ENCODE data around the gene CKB. TPM values are rescaled to one million over a fixed set of nuclear protein-coding genes. Genes with fewer than 3 reads are reported as not detected.

The CKB gene
- polyA plus RNA-seq, 3 donors, result 0.76 to 12.5 (median 2.7) TPM

DNA sequence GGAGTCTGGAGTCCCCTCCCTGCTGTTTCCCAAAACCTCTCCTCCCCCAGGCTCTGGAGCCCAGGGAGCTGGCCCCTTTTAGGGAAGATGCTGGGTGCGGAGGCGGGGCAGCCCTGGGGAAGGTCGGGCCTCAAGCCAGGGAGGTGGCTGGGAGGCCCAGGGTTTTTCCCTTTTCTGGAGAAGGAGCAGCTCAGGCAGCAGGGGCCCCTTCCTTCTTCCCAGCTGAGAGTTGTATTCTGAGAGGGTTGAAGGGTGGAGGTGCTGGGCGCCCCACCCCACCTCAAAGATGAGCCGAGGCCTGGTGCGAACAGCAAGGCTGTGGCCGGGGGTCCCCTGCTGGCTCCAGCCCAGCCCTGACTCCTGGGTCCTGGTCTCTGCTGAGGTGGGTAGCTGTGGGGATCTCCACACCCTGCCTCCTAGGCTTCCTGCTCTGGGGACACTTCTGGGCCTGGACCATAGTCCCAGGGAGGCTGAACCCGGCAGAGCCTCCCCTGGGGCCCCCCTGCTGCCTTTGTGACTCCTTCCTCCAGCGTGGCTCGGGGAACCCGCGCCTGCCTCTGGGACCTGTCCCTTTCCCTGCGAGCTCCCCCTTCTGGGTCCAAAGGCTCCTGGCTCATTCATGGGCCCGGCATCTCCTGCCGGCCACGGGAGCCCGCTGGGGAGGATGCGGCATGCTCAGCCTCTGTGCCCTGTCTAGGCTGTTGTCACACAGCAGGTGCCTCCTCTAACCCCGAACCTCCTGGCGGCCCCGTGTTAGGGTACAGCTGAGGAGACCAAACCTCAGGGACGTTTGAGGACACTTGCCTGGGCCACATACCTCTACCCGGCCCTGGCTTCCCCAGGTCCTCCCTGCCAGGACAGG lies 10.7 kb upstream of the CKB start:
- Histone ChIP-seq H4K20me1 (ENCODE audit: insufficient read depth, low read length) (peaks cover 13% of the 10 kb centered on the region), H3K9me3 (replicated peaks in 1 of 2; ENCODE audit: control insufficient read depth in 1 of 2, insufficient read depth in 1 of 2, low read length in 2 of 2) (no peaks in the 10 kb centered on the region), H3K4me2 (replicated peaks; ENCODE audit: extremely low read depth, low read length, poor library complexity, severe bottlenecking) (no peak overlapping the region), H3K36me3 (replicated peaks in 1 of 2; ENCODE audit: control insufficient read depth in 1 of 2, insufficient read depth in 2 of 2, low read length in 2 of 2) (peaks cover 8 to 30% of the 10 kb centered on the region in 2 donors), H3K27me3 (ENCODE audit: control insufficient read depth in 2 of 2, insufficient read depth in 2 of 2, low read length in 2 of 2) (no peaks in the 10 kb centered on the region), H3K79me2 (ENCODE audit: insufficient read depth, low read length) (peaks cover 20% of the 10 kb centered on the region), H3K9ac (ENCODE audit: insufficient read depth, low read length, poor library complexity, severe bottlenecking) (no peak overlapping the region), H3K4me1 (ENCODE audit: control insufficient read depth in 1 of 2, insufficient read depth in 2 of 2, low read length in 2 of 2) (peaks cover 17 to 18% of the 10 kb centered on the region in 2 donors), H3K4me3 (replicated peaks in 1 of 3; ENCODE audit: low read depth in 2 of 3, low read length in 3 of 3) (no peak overlapping the region), H2AFZ (ENCODE audit: insufficient read depth, low read depth, low read length, poor library complexity, severe bottlenecking) (no peak overlapping the region), H3K27ac (ENCODE audit: low read depth in 1 of 2, low read length in 2 of 2) (no peak overlapping the region)
- DNase-seq, result no peak
- Mint-ChIP-seq H3K27ac (no peak overlapping the region), H3K36me3 (peaks cover 5 to 23% of the 10 kb centered on the region in 2 donors), H3K27me3 (ENCODE audit: low read depth in 3 of 3) (peaks cover 0 to 5% (median 3%) of the 10 kb centered on the region in 3 donors), H3K9me3 (no peaks in the 10 kb centered on the region), H3K4me3 (no peak overlapping the region), H3K4me1 (peaks cover 18% of the 10 kb centered on the region)
- 92% methylated on average over 19 of the region's 23 CpGs for WGBS (ENCODE audit: insufficient coverage)
- intact Hi-C loops (cut with micrococcal nuclease), result no loop called here
- TF ChIP-seq, protein P1, sequence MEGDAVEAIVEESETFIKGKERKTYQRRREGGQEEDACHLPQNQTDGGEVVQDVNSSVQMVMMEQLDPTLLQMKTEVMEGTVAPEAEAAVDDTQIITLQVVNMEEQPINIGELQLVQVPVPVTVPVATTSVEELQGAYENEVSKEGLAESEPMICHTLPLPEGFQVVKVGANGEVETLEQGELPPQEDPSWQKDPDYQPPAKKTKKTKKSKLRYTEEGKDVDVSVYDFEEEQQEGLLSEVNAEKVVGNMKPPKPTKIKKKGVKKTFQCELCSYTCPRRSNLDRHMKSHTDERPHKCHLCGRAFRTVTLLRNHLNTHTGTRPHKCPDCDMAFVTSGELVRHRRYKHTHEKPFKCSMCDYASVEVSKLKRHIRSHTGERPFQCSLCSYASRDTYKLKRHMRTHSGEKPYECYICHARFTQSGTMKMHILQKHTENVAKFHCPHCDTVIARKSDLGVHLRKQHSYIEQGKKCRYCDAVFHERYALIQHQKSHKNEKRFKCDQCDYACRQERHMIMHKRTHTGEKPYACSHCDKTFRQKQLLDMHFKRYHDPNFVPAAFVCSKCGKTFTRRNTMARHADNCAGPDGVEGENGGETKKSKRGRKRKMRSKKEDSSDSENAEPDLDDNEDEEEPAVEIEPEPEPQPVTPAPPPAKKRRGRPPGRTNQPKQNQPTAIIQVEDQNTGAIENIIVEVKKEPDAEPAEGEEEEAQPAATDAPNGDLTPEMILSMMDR (IDR thresholded peaks at IDR 0.05), result no peak

DNA sequence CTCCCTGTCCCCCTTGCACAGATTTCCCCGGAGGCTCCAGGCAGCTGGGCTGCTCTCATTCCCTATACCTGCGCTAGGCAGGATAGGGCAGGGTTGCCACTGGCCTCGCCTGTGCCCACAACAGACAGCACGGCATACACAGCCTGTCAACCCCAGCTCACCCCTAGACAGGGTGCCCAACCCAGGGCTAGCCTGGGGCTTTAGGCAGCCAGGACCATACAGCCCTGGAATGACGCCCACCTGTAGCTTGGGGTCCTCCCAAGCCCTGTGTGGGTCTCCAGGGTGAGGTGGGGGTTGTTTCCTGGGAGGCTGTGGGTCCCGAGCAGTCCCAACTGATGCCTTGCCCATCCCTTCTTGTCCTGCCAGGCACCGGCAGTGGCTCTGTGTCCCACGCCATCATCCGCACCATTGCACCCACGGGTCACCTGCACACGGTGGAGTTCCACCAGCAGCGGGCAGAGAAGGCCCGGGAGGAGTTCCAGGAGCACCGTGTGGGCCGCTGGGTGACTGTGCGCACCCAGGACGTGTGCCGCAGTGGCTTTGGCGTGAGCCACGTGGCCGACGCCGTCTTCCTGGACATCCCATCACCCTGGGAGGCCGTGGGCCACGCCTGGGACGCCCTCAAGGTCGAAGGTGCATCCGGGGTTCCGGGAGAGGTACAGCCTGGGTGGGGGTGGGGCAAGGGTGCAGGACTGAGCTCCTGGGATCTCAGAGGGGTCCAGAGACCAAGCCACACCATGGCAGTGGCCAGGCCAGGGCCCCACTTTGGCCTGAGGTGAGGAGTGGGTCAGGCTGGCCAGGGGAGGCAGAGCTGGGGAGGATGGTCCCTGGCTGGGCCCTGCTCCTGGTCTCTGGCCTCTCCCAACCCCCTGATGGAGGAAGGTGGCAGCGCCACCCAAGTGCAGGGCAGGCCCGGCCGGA lies 9.8 kb upstream of the CKB start:
- intact Hi-C loops (cut with micrococcal nuclease), result no loop called here

More for the DNA sequence above, 9.8 kb upstream of the CKB start:
- TF ChIP-seq, protein P1 (IDR thresholded peaks at IDR 0.05), result no peak
- no peak for DNase-seq
- peaks cover 5 to 23% of the 10 kb centered on the region in 2 donors for H3K36me3 Mint-ChIP-seq
- Histone ChIP-seq H2AFZ (ENCODE audit: insufficient read depth, low read depth, low read length, poor library complexity, severe bottlenecking) (no peak overlapping the region), H3K27me3 (ENCODE audit: control insufficient read depth in 2 of 2, insufficient read depth in 2 of 2, low read length in 2 of 2) (no peaks in the 10 kb centered on the region), H3K9ac (ENCODE audit: insufficient read depth, low read length, poor library complexity, severe bottlenecking) (no peak overlapping the region), H3K27ac (ENCODE audit: low read depth in 1 of 2, low read length in 2 of 2) (no peak overlapping the region), H4K20me1 (ENCODE audit: insufficient read depth, low read length) (peaks cover 10% of the 10 kb centered on the region), H3K4me2 (replicated peaks; ENCODE audit: extremely low read depth, low read length, poor library complexity, severe bottlenecking) (no peak overlapping the region), H3K4me3 (replicated peaks in 1 of 3; ENCODE audit: low read depth in 2 of 3, low read length in 3 of 3) (no peak overlapping the region), H3K36me3 (replicated peaks in 1 of 2; ENCODE audit: control insufficient read depth in 1 of 2, insufficient read depth in 2 of 2, low read length in 2 of 2) (peaks cover 8 to 30% of the 10 kb centered on the region in 2 donors), H3K79me2 (ENCODE audit: insufficient read depth, low read length) (peaks cover 20% of the 10 kb centered on the region), H3K9me3 (replicated peaks in 1 of 2; ENCODE audit: control insufficient read depth in 1 of 2, insufficient read depth in 1 of 2, low read length in 2 of 2) (no peaks in the 10 kb centered on the region), H3K4me1 (ENCODE audit: control insufficient read depth in 1 of 2, insufficient read depth in 2 of 2, low read length in 2 of 2) (peaks cover 26 to 27% of the 10 kb centered on the region in 2 donors)
- no peak overlapping the region for H3K4me3 Mint-ChIP-seq
- H3K27me3 Mint-ChIP-seq (ENCODE audit: low read depth in 3 of 3), result peaks cover 0 to 3% (median under 1%) of the 10 kb centered on the region in 3 donors
- H3K4me1 Mint-ChIP-seq, result peaks cover 27% of the 10 kb centered on the region
- WGBS (ENCODE audit: insufficient coverage), result 95% methylated on average over 29 of the region's 32 CpGs
- H3K9me3 Mint-ChIP-seq, result no peaks in the 10 kb centered on the region
- no peak overlapping the region for H3K27ac Mint-ChIP-seq
